Measurements from ENCODE around the gene UFD1. TPM values are rescaled to one million over a fixed set of nuclear protein-coding genes. Genes with fewer than 3 reads are reported as not detected.

UFD1 gene
- total and polyA plus RNA-seq, 2 donors (not counting 1 experiment from before 2014, with no cell fraction given): 43.5 to 70.1 TPM

GRCh38 chr22:19492504-19493174 lies 13.6 kb upstream of the UFD1 start:
- intact Hi-C loops (cut with micrococcal nuclease): no loop called here
- DNase-seq (no peak), ATAC-seq (ENCODE audit: low read depth) (no peak)
- Histone ChIP-seq H3K9ac (ENCODE audit: low read length) (no peak overlapping the region), H3K4me1 (ENCODE audit: control insufficient read depth in 2 of 2, insufficient read depth in 2 of 2, low read length in 2 of 2) (no peaks in the 10 kb centered on the region), H3K79me2 (ENCODE audit: control insufficient read depth, insufficient read depth, low read length) (no peaks in the 10 kb centered on the region), H3K27me3 (replicated peaks in 1 of 4; ENCODE audit: control extremely low read depth in 1 of 4, control insufficient read depth in 3 of 4, insufficient read depth in 4 of 4, low read length in 3 of 4) (no peaks in the 10 kb centered on the region), H3K27ac (ENCODE audit: low read length in 2 of 2) (no peak overlapping the region), H3K36me3 (replicated peaks in 1 of 2; ENCODE audit: control extremely low read depth in 1 of 2, control insufficient read depth in 1 of 2, extremely low read depth in 1 of 2, insufficient read depth in 2 of 2, low read length in 1 of 2) (no peaks in the 10 kb centered on the region), H3K9me3 (ENCODE audit: control extremely low read depth in 1 of 3, control insufficient read depth in 2 of 3, insufficient read depth in 1 of 3, low read length in 2 of 3) (no peaks in the 10 kb centered on the region), H3K4me2 (replicated peaks; ENCODE audit: low read depth, low read length, poor library complexity, severe bottlenecking) (no peak overlapping the region), H3K4me3 (ENCODE audit: control extremely low read depth in 1 of 5, extremely low read depth in 1 of 5, insufficient read depth in 1 of 5, low read depth in 2 of 5, low read length in 4 of 5) (no peak overlapping the region), H2AFZ (ENCODE audit: insufficient read depth, low read depth, low read length, poor library complexity, severe bottlenecking) (no peak overlapping the region), H4K20me1 (ENCODE audit: control insufficient read depth, insufficient read depth, low read length, poor library complexity, severe bottlenecking) (no peaks in the 10 kb centered on the region)
- Mint-ChIP-seq H3K27me3 (no peaks in the 10 kb centered on the region), H3K9me3 (ENCODE audit: insufficient read depth) (no peaks in the 10 kb centered on the region), H3K4me1 (no peaks in the 10 kb centered on the region), H3K27ac (no peak overlapping the region), H3K4me3 (no peak overlapping the region)
- ChIA-PET POLR2A (no interaction called here), CTCF (interaction anchor here (0.8 to 1.9 kb wide), 2 partner anchors 15 to 138 kb away, joined by 3 to 5 read pairs; no protein-coding TSS in a partner anchor)
- TF ChIP-seq EZH2 (IDR thresholded peaks at IDR 0.05; ENCODE audit: borderline replicate concordance, insufficient read depth, low read depth, low read length, poor library complexity, severe bottlenecking) (no peak), CTCF (IDR thresholded peaks at IDR 0.05) (no peak)
- WGBS (ENCODE audit: insufficient coverage): 100% methylated on average over 1 of the region's 6 CpGs

- H3K4me3 ChIP-seq (ENCODE audit: control extremely low read depth in 1 of 5, extremely low read depth in 1 of 5, insufficient read depth in 1 of 5, low read depth in 2 of 5, low read length in 4 of 5): no peak overlapping the region
- no peaks in the 10 kb centered on the region for H3K9me3 ChIP-seq (ENCODE audit: control extremely low read depth in 1 of 3, control insufficient read depth in 2 of 3, insufficient read depth in 1 of 3, low read length in 2 of 3)
- H3K9ac ChIP-seq (ENCODE audit: low read length): no peak overlapping the region
- ChIA-PET POLR2A (no interaction called here), CTCF (interaction anchor here (0.8 to 1.4 kb wide), 2 partner anchors 139 to 312 kb away, joined by 4 to 9 read pairs; no protein-coding TSS in a partner anchor)
- ATAC-seq (ENCODE audit: low read depth): no peak
- intact Hi-C loops (cut with micrococcal nuclease): no loop called here
- no peak overlapping the region for H2AFZ ChIP-seq (ENCODE audit: insufficient read depth, low read depth, low read length, poor library complexity, severe bottlenecking)
- Mint-ChIP-seq H3K9me3 (ENCODE audit: insufficient read depth) (no peaks in the 10 kb centered on the region), H3K27ac (no peak overlapping the region), H3K27me3 (no peaks in the 10 kb centered on the region), H3K4me1 (no peaks in the 10 kb centered on the region), H3K4me3 (no peak overlapping the region)
- no peak overlapping the region for H3K27ac ChIP-seq (ENCODE audit: low read length in 2 of 2)
- no peaks in the 10 kb centered on the region for H3K27me3 ChIP-seq (replicated peaks in 1 of 4; ENCODE audit: control extremely low read depth in 1 of 4, control insufficient read depth in 3 of 4, insufficient read depth in 4 of 4, low read length in 3 of 4)
- no peaks in the 10 kb centered on the region for H3K4me1 ChIP-seq (ENCODE audit: control insufficient read depth in 2 of 2, insufficient read depth in 2 of 2, low read length in 2 of 2)
- H3K4me2 ChIP-seq (replicated peaks; ENCODE audit: low read depth, low read length, poor library complexity, severe bottlenecking): no peak overlapping the region
- H4K20me1 ChIP-seq (ENCODE audit: control insufficient read depth, insufficient read depth, low read length, poor library complexity, severe bottlenecking): no peaks in the 10 kb centered on the region
- H3K36me3 ChIP-seq (replicated peaks in 1 of 2; ENCODE audit: control extremely low read depth in 1 of 2, control insufficient read depth in 1 of 2, extremely low read depth in 1 of 2, insufficient read depth in 2 of 2, low read length in 1 of 2): no peaks in the 10 kb centered on the region
- H3K79me2 ChIP-seq (ENCODE audit: control insufficient read depth, insufficient read depth, low read length): no peaks in the 10 kb centered on the region
- TF ChIP-seq CTCF (IDR thresholded peaks at IDR 0.05) (no peak), EZH2 (IDR thresholded peaks at IDR 0.05; ENCODE audit: borderline replicate concordance, insufficient read depth, low read depth, low read length, poor library complexity, severe bottlenecking) (no peak)
- DNase-seq: no peak
- WGBS (ENCODE audit: insufficient coverage): no CpG with 5 or more reads among the region's 5 CpGs
These were observed 11.7 kb upstream of the UFD1 start for GRCh38 chr22:19490628-19491230.
